ENCODE results near the gene PHYKPL.

The PHYKPL gene

DNA sequence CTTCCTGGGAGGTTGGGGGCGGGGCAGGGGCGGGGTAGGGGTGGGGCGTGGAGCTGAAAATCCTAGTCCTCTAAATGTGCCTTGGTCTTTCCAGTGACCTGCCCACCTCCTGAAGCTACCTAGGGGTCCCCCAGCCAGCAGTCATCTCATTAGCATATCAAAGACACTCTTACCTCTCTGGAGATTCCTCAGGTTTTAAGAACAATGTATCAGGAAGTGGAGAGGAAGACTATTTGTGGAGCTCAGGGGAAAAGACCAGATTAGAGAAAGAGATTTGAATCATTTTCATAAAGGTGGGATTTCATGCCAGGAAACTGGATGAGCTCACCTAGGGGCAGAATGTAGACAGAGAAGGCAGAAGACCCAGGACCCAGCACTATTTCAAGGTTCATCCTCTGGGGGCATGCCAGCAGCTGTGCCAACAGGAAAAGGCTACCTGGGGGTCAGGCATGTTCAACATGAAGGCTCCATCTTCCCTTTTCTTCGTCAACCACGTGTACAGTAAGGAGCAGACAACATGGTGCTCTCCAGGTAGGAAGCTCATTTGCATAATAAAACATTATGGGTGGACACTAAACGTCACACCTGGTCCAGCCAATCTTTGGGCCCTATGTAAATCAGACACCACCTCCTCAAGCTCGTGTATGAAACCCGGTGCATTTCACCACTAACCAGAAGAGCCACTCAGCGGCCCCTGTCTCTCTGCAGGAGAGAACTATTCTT is 52.3 kb downstream of the PHYKPL start:
- DNase-seq: no peak

DNA sequence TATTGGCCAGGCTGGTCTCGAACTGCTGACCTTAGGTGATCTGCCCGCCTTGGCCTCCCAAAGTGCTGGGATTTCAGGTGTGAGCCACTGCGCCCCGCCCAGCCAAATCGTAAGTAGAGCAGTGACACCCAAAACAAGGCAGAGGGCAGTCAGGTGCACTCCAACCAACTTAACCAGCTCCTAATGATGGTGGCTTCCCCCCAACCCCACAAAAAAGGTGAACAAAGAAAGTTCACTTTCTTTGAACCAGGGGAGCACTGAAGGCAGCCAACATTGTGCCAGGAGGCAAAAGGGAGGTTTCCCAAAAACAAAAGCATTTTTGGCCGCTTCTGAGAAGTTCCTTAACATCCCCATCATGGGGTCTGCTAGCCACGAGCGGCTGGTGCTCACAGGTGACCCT is 55.0 kb downstream of the PHYKPL start:
- DNase-seq: no peak

DNA sequence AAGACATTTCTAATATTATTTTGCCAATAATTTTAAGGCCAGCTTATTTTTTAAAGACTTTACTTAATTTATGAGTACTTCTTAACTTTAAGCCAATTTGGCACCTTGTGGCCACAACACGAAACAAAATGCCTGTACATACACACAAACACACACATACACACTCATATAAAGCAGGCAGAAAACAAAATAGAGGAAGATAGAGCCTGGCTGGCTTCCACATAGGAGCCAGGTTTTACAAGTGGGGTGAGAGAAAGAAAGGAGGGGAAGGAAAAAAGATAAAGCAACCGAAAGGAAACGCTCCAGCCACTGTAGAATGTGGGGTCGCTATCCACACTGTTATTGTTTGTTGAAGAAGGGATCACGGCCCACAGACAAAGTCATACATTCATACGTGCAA is 55.8 kb downstream of the PHYKPL start:
- DNase-seq: no peak

DNA sequence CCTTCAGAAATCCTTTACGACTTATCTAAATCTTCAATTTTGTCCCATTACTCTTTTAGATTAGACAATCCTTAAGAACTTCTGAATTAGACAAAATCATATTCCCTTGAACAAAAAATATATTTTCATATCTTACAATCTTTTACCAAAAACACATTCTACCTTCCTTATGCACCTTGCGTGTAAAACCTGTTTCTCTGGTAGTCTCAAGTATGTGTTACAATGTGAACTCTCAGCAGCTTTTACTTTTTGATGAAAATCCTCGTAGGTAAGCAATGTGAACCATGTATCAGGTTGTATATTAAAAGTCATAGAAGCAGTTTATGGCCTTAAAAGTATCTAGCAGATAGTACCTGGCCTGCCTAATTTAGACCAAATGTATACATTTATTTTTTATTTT is 58.1 kb downstream of the PHYKPL start:
- no peak for DNase-seq

DNA sequence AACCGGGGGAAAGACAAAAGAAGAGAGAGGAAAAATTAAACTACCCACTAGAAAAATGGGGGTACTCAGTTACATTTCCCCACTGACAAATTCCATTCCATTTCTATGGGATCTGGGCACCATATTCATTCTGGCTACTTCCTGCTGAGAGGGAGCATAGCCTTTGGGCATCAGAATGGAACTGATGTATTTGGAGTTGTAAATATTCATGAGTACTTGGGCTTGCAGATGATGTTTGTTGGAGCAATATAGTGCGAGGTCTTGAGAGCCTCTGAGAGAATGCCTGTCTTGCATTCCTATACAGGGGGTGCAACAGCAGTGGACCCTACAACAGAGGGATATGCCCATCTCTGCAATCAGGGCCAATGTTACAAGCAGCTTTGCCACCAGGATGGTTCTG is 62.1 kb downstream of the PHYKPL start:
- no peak for DNase-seq

DNA sequence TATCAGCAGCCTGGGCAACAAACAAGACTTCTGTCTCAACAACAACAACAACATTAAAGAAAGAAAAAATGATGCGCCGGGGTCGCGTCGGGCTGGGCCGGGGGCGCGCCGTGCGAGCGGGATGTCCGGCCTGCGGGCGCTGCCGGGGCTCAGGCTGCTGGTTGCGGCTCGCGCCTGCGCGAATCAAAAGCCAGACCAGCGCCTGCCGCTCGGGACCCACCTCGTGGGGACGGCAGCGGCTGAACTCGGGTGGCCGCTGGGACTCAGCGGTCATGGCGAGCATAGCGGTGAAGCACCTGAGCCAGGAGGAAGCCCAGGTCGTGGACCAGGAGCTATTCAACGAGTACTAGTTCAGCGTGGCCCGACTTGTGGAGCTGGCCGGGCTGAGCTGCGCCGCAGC is 67.0 kb downstream of the PHYKPL start:
- DNase-seq: no peak

DNA sequence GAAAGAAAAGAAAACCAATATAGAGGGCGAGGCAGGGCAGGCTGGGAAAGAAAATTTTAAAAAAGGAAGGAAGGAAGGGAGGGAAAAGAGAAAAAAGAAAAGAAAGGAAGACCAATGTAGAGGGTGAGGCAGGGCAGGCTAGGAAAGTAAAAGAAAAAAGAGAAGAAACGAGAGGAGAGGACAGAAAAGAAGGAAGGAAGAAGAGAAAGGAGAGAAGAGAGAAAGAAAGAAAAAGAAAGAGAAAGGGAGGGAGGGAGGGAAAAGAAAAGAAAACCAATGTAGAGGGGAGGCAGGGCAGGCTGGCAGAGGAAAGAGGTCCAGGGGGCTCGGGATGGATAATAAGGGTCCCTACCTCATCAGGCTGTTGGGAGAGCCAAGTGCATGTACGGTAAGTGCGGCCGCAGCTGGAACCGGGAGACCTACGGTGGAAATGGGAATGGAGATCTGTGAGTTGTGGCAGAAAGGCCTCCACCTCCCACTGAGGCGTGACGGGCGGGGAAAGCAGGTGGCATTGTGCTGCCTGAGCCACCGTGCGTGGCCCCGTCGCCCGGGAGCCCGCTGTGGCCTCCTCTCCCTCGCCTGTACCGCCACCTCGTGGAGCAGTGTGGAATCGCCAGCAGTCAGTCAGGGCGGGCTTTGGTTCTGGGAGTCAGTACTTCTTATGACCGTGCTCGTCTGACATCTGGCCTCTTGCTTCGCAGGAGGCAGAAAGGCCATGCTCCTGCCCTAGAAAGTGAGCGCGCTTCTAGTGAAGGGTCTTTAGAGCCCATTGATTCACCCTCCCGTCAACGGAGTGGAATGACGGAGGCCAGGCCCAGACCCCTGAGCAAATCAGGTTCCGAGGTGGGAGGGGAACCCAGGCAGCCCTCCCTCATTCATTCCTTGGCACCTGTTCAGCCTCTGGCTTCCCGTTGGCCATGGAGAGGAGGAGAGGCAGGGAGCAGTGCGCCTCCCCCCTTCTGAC is 68.5 kb downstream of the PHYKPL start:
- peak; percentile 57 to 81 for DNase-seq

DNA sequence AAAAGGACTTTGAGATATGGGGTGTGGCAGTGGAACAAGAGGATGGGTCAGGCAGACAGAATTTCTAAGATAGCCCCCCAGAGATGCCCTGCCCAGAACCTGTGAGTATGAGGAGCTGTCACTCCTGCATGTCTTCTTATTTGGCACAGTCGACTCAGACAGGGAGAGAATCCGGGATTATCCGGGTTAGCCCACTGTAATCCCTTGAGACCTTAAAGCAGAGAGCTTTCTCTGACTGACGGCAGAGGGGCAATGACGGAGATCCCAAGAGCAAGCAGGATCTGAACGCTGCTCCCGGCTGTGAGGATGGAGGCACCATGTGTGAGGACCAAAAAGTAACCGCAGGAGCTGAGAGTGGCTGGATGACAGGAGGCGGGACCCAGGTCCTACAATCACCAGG is 70.1 kb downstream of the PHYKPL start:
- no peak for DNase-seq

DNA sequence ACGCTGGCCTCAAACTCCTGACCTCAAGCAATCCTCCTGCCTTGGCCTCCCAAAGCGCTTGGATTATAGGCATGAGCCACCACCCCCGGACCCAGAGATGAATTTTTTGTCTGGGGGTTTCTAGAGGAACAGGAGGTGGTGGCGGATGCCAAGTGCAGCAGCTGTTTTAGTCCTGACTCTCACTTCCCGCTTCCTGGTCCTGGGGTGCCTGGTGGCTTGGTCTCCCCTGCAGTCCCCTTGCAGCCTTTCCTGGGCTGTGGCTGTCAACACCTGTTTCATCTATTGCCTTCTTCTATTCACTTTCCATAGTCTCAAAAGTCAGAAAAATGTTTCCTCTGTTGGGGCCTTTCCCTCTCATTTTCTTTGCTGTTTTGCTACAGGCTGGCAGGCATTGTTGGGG is 72.4 kb downstream of the PHYKPL start:
- no peak for DNase-seq
